NCI-H2081 (cell line): Measurements from ENCODE around the gene CLEC16A.

Experiments used
- DNase-seq, 2 experiments: peaks; one replicate each; lab custom pipeline; 2025; lab: John Stamatoyannopoulos, UW

CLEC16A gene

GRCh38 chr16:11063448-11064201 is 119.3 kb downstream of the CLEC16A start:
- no peak for DNase-seq

GRCh38 chr16:11064202-11064540 is 119.8 kb downstream of the CLEC16A start:
- DNase-seq: no peak

- DNase-seq: no peak
Observed at GRCh38 chr16:11064851-11065250, 120.5 kb downstream of the CLEC16A start.

- no peak for DNase-seq
Observed at GRCh38 chr16:11066261-11066870, 122.0 kb downstream of the CLEC16A start.

GRCh38 chr16:11067266-11067665 is 122.9 kb downstream of the CLEC16A start:
- DNase-seq: no peak

GRCh38 chr16:11067697-11068141 is 123.4 kb downstream of the CLEC16A start:
- DNase-seq: no peak

GRCh38 chr16:11071829-11072228 is 127.5 kb downstream of the CLEC16A start:
- no peak for DNase-seq

- no peak for DNase-seq
Observed at GRCh38 chr16:11072420-11073153, 128.2 kb downstream of the CLEC16A start.

GRCh38 chr16:11073407-11073999 is 129.1 kb downstream of the CLEC16A start:
- no peak for DNase-seq

- DNase-seq: no peak
Observed at GRCh38 chr16:11074131-11074530, 129.8 kb downstream of the CLEC16A start.

GRCh38 chr16:11075163-11075562 is 130.8 kb downstream of the CLEC16A start:
- DNase-seq: no peak

- no peak for DNase-seq
Observed at GRCh38 chr16:11076259-11077018, 132.1 kb downstream of the CLEC16A start.

GRCh38 chr16:11078812-11079459 is 134.6 kb downstream of the CLEC16A start:
- DNase-seq: no peak

- no peak for DNase-seq
Observed at GRCh38 chr16:11079652-11080187, 135.4 kb downstream of the CLEC16A start.

- DNase-seq: no peak
Observed at GRCh38 chr16:11080327-11080967, 136.1 kb downstream of the CLEC16A start.

- no peak for DNase-seq
Observed at GRCh38 chr16:11080999-11081630, 136.8 kb downstream of the CLEC16A start.

GRCh38 chr16:11082108-11082859 is 137.9 kb downstream of the CLEC16A start:
- DNase-seq: no peak

- no peak for DNase-seq
Observed at GRCh38 chr16:11082860-11083388, 138.6 kb downstream of the CLEC16A start.

- no peak for DNase-seq
Observed at GRCh38 chr16:11084484-11084875, 140.1 kb downstream of the CLEC16A start.
